Osteocyte (in vitro differentiated cells): ENCODE measurements around the gene GFOD1. TPM values are rescaled to one million over a fixed set of nuclear protein-coding genes. Genes with fewer than 3 reads are reported as not detected.

Experiments
- DNase-seq: peaks from one replicate; pipeline ENCODE4 v3.0.0; 2021; ENCODE audit warnings: mixed read lengths; ENCODE audit not compliant: unreplicated experiment; ENCODE audit errors: extremely low spot score
- H3K27ac Mint-ChIP-seq: one replicate; pipeline ENCODE4 v1.8.0; 2021; ENCODE audit warnings: mild to moderate bottlenecking, mixed read lengths; ENCODE audit not compliant: unreplicated experiment
- H3K27me3 Mint-ChIP-seq: one replicate; pipeline ENCODE4 v1.8.0; 2021; ENCODE audit warnings: mixed read lengths; ENCODE audit not compliant: unreplicated experiment
- H3K36me3 Mint-ChIP-seq: one replicate; pipeline ENCODE4 v1.8.0; 2021; ENCODE audit warnings: mixed read lengths; ENCODE audit not compliant: unreplicated experiment
- H3K4me1 Mint-ChIP-seq: one replicate; pipeline ENCODE4 v1.8.0; 2021; ENCODE audit warnings: mixed read lengths; ENCODE audit not compliant: unreplicated experiment
- H3K4me3 Mint-ChIP-seq: one replicate; pipeline ENCODE4 v1.8.0; 2021; ENCODE audit warnings: mild to moderate bottlenecking, moderate library complexity, mixed read lengths; ENCODE audit not compliant: unreplicated experiment
- H3K9me3 Mint-ChIP-seq: one replicate; pipeline ENCODE4 v1.8.0; 2021; ENCODE audit warnings: mixed read lengths; ENCODE audit not compliant: unreplicated experiment
- CTCF ChIP-seq: fragments of 200-600 bp; sonication (generic); IDR thresholded peaks from 2 replicates; pipeline ENCODE4 v1.5.0; 2021; ENCODE audit warnings: antibody characterized with exemption, mild to moderate bottlenecking, moderate library complexity
- total RNA-seq: library from RNA; stranded (reverse); gene quantifications from 2 replicates; pipeline ENCODE4 v1.2.1, GENCODE V29; 2021

The GFOD1 gene
- total RNA-seq, 1 donor from 2014 or later: 0.89 TPM

GRCh38 chr6:13431059-13431656 lies 56.2 kb downstream of the GFOD1 start:
- no peak for TF ChIP-seq CTCF
- Mint-ChIP-seq H3K4me1 (peaks cover 1% of the 10 kb centered on the region), H3K4me3 (no peak overlapping the region), H3K27me3 (no peaks in the 10 kb centered on the region), H3K9me3 (no peaks in the 10 kb centered on the region), H3K27ac (no peak overlapping the region), H3K36me3 (no peaks in the 10 kb centered on the region)
- DNase-seq: no peak

GRCh38 chr6:13429406-13429753 lies 58.0 kb downstream of the GFOD1 start:
- Mint-ChIP-seq H3K27me3 (no peaks in the 10 kb centered on the region), H3K36me3 (no peaks in the 10 kb centered on the region), H3K27ac (no peak overlapping the region), H3K4me1 (peaks cover 1% of the 10 kb centered on the region), H3K9me3 (no peaks in the 10 kb centered on the region), H3K4me3 (no peak overlapping the region)
- no peak for DNase-seq
- TF ChIP-seq CTCF: no peak

- no peaks in the 10 kb centered on the region for H3K9me3 Mint-ChIP-seq
- no peak overlapping the region for H3K4me3 Mint-ChIP-seq
- TF ChIP-seq CTCF: no peak
- no peaks in the 10 kb centered on the region for H3K27me3 Mint-ChIP-seq
- no peaks in the 10 kb centered on the region for H3K36me3 Mint-ChIP-seq
- no peak overlapping the region for H3K27ac Mint-ChIP-seq
- H3K4me1 Mint-ChIP-seq: peaks cover 2% of the 10 kb centered on the region
- DNase-seq: no peak
Observed at GRCh38 chr6:13428583-13429405, 58.6 kb downstream of the GFOD1 start.

GRCh38 chr6:13427801-13428582 lies 59.4 kb downstream of the GFOD1 start:
- H3K27me3 Mint-ChIP-seq: no peaks in the 10 kb centered on the region
- no peaks in the 10 kb centered on the region for H3K36me3 Mint-ChIP-seq
- peaks cover 10% of the 10 kb centered on the region for H3K4me1 Mint-ChIP-seq
- no peak for DNase-seq
- no peaks in the 10 kb centered on the region for H3K9me3 Mint-ChIP-seq
- TF ChIP-seq CTCF: no peak
- no peak overlapping the region for H3K4me3 Mint-ChIP-seq
- no peak overlapping the region for H3K27ac Mint-ChIP-seq

- no peak overlapping the region for H3K4me3 Mint-ChIP-seq
- peaks cover 17% of the 10 kb centered on the region for H3K4me1 Mint-ChIP-seq
- TF ChIP-seq CTCF: no peak
- no peak for DNase-seq
- no peaks in the 10 kb centered on the region for H3K27me3 Mint-ChIP-seq
- no peaks in the 10 kb centered on the region for H3K36me3 Mint-ChIP-seq
- no peak overlapping the region for H3K27ac Mint-ChIP-seq
- H3K9me3 Mint-ChIP-seq: no peaks in the 10 kb centered on the region
Observed at GRCh38 chr6:13427316-13427715, 60.1 kb downstream of the GFOD1 start.
